Mesodermal cell (in vitro differentiated cells): Measurements from ENCODE around the gene MYO3B.
A peak's percentile ranks its signal among the peaks of the same experiment; 100 is the strongest.

ENCODE experiments used
- H3K27ac ChIP-seq: 2 replicates; pipeline ENCODE4 v1.7.0; 2013; ENCODE audit warnings: mild to moderate bottlenecking, low read depth, low read length, moderate library complexity; ENCODE audit not compliant: severe bottlenecking
- H3K36me3 ChIP-seq: 2 replicates; pipeline ENCODE4 v1.7.1; 2013; ENCODE audit warnings: mild to moderate bottlenecking, low read length, moderate library complexity; ENCODE audit not compliant: control insufficient read depth, insufficient read depth
- H3K4me1 ChIP-seq: one replicate; pipeline ENCODE4 v1.7.1; 2013; ENCODE audit warnings: mild to moderate bottlenecking, low read length; ENCODE audit not compliant: insufficient read depth, control insufficient read depth, poor library complexity, severe bottlenecking
- H3K4me3 ChIP-seq: 2 replicates; pipeline ENCODE4 v1.7.0; 2013; ENCODE audit warnings: low read length, control low read depth, mild to moderate bottlenecking; ENCODE audit not compliant: insufficient read depth, poor library complexity, severe bottlenecking; ENCODE audit errors: extremely low read depth
- H3K9me3 ChIP-seq: 2 replicates; pipeline ENCODE4 v1.7.1; 2013; ENCODE audit warnings: mild to moderate bottlenecking, low read length, moderate library complexity; ENCODE audit not compliant: control insufficient read depth
- WGBS, 2 experiments: methylation state at CpG; one replicate each; pipeline ENCODE4 v1.1.5; 2013; ENCODE audit warnings: missing lambda C conversion rate in 2 of 2; ENCODE audit not compliant: insufficient coverage in 2 of 2; 5-methylcytosine and 5-hydroxymethylcytosine counted together

Gene MYO3B

DNA sequence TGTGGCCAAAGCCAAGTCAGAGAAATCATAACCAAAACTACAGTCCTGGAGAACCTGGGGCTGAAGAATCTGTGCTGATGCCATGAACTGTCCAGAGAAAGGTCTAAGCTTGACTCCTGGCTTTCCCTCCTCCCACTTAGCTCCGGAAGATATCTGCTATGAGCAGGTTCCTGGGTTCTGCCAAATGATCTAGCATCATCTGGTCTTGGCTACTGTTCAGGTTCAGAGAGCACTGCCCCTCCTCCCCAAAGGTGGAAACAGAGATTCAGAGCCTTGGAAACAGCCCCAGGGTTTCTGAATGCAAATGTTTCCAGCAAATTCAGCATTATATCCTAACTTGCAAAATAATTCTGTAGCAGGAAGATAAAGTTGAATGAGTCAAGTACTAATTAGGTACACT lies 317.9 kb downstream of the MYO3B start:
- no peaks in the 10 kb centered on the region for H3K9me3 ChIP-seq

DNA sequence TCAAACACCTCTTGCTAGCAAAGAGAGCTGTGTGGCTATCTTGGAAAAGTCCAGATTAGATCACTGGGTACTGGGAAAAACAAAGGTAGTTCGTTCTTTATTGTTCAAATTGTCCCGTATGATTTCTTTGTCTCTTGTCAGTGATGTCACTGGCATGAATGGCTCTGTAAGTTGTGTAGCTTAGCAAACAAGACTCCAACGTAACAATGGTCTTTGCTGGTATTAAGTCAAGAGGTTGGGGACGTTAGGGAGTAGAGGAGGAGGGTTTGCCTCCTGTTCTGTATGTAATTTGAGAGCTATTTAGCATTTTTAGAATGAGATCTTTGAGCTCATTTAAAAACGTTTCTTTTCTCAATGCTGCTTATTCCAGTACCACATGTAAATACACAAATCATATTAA lies 320.7 kb downstream of the MYO3B start:
- Histone ChIP-seq H3K4me3 (no peak overlapping the region), H3K36me3 (no peaks in the 10 kb centered on the region), H3K4me1 (peaks cover 23% of the 10 kb centered on the region), H3K27ac (no peak overlapping the region), H3K9me3 (no peaks in the 10 kb centered on the region)
- WGBS, 2 experiments = 94% methylated on average over 2 of the region's 5 CpGs

More for the DNA sequence above, 317.9 kb downstream of the MYO3B start:
- Histone ChIP-seq H3K36me3 (no peaks in the 10 kb centered on the region), H3K4me3 (no peak overlapping the region), H3K4me1 (no peaks in the 10 kb centered on the region), H3K27ac (no peak overlapping the region)
- 71 to 100% methylated on average over 1 of the region's 1 CpG for WGBS, 2 experiments

DNA sequence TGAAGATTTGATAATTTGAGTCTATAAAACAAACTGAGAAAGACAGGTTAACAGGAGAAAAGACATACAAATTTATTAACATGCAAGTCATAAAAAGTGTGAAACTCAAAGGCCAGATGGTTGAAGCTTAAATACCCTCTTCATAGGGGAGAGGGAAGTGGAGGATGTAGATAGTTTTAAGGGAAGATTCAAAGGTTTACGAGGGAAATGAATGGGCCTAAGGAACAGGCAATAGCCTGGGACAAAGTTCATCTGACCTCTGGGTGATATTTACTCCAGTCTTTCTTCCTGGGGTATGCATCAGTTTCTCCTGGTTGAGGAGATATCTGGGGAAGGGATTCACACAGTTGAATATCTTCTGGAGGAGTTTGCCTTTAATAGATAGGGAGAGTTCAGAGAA lies 322.2 kb downstream of the MYO3B start:
- Histone ChIP-seq H3K4me1 (peaks cover 31% of the 10 kb centered on the region), H3K9me3 (no peaks in the 10 kb centered on the region), H3K36me3 (no peaks in the 10 kb centered on the region), H3K27ac (no peak overlapping the region), H3K4me3 (no peak overlapping the region)
- WGBS, 2 experiments = 89 to 100% methylated on average over 1 of the region's 1 CpG

DNA sequence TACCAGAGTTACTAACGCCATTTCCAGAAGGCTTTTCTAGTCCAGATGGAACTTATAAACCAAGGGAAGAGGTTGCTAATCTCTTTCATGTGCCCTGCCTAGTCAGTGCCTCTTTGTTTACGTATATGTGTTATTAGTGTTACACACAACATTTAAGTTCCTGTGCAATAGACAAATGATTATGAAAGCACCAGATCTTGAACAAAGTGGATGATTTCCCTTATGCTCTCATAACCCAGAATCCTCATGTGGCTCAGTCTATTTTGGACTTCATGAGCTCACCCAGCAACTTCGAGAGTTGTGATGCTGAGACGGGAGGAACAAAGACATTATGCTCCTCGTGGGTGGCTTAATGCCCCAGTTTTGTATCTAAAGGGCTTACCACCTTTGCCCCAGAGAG lies 322.8 kb downstream of the MYO3B start:
- WGBS, 2 experiments = 55 to 68% methylated on average over 3 to 4 of the region's 5 CpGs
- H3K27ac ChIP-seq = no peak overlapping the region
- no peaks in the 10 kb centered on the region for H3K36me3 ChIP-seq
- peaks cover 37% of the 10 kb centered on the region for H3K4me1 ChIP-seq
- no peaks in the 10 kb centered on the region for H3K9me3 ChIP-seq
- no peak overlapping the region for H3K4me3 ChIP-seq

DNA sequence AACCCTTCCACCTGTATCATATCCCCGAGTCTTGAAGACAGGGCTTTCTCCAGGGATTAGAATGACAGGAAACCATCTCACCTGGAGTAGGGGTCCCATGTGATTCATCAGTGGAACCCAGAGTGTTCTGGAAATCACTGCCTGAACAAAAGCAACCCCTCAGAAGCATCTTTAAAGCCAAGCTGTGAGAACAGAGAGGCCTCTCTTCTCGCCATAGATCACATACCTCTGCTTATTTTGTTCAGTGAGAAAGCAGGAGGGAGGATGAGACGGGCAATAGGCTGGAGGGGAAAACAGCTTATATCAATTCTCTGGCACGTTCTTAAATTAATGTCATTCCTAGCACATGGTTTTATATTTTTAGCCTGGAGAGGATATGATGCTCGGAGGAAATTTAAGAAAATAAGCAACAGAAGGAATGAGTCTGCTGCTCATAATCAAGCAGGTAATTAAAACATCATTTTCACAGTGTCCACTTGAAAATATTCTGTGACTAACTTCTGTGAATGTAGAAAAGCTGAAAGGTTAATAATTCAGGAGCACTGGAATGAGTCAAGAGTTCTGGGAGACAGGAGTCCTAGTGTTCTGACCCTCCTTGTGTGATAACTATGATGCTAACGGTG lies 323.6 kb downstream of the MYO3B start:
- H3K36me3 ChIP-seq = no peaks in the 10 kb centered on the region
- H3K4me3 ChIP-seq = no peak overlapping the region
- H3K9me3 ChIP-seq = no peaks in the 10 kb centered on the region
- peaks cover 45% of the 10 kb centered on the region for H3K4me1 ChIP-seq
- 86 to 91% methylated on average over 2 to 5 of the region's 6 CpGs for WGBS, 2 experiments
- H3K27ac ChIP-seq = no peak overlapping the region

DNA sequence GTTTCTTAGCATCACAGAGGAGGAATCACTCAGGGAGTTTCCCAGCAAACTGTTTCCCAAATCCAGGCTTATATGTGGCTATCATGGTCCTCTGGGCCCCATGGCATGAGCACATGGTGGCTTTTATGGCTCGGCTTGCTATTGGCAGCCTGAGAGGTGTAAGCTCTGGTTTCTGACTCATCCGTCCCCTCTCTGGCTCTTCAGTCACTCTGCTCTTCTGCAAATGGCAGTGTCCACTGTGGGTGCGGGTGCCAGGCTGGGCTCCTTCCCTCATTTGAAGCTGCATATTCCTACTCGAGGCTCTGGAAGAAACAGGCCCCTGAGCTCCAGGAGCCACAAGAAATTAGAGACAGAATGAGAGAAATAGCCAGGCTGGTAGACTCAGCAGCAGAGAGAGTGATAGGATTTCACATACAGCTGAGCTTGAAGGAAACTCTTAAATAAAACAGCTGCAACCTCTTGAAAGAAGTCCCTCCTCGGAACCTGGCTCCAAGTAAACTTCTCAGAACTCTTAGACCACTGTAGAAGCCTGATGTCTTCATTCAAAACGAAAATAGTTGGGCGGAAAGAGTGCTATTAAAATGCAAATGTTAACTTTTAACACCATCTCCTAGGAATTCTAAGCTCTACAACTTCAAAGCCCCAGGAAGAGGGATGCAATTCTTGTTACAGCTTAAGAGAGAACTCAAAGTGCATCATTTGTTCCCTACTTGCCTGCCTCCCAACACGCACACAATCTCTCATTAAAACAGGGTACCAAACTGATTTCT lies 324.6 kb downstream of the MYO3B start:
- Histone ChIP-seq H3K9me3 (no peaks in the 10 kb centered on the region), H3K4me3 (no peak overlapping the region), H3K27ac (peak overlapping the region; percentile 43), H3K36me3 (no peaks in the 10 kb centered on the region), H3K4me1 (peaks cover 51% of the 10 kb centered on the region)
- WGBS, 2 experiments = 17 to 25% methylated on average over 4 to 5 of the region's 8 CpGs

DNA sequence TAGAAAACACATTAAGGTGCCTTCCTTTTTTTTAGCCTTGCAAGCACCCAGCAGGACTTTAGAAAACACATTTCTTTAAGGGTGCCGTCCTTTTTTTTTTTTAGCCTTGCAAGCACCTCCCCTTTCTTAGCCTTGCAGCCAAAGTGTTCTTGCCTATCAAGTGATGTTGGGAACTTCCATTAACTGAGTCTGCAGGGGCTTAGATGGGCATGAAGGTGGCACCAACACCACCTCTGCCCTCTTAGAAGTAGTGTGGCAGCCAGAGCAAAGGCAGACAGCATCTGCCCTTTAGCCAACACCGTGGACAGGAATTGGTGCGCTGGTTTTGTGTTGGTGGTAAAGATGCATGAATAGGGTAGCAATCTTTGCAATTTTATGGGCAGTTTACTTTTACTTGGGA lies 325.6 kb downstream of the MYO3B start:
- no peaks in the 10 kb centered on the region for H3K36me3 ChIP-seq
- no peak overlapping the region for H3K4me3 ChIP-seq
- H3K27ac ChIP-seq = peak overlapping the region; percentile 95
- 20 to 25% methylated on average over 1 to 2 of the region's 3 CpGs for WGBS, 2 experiments
- H3K9me3 ChIP-seq = no peaks in the 10 kb centered on the region
- peaks cover 51% of the 10 kb centered on the region for H3K4me1 ChIP-seq

DNA sequence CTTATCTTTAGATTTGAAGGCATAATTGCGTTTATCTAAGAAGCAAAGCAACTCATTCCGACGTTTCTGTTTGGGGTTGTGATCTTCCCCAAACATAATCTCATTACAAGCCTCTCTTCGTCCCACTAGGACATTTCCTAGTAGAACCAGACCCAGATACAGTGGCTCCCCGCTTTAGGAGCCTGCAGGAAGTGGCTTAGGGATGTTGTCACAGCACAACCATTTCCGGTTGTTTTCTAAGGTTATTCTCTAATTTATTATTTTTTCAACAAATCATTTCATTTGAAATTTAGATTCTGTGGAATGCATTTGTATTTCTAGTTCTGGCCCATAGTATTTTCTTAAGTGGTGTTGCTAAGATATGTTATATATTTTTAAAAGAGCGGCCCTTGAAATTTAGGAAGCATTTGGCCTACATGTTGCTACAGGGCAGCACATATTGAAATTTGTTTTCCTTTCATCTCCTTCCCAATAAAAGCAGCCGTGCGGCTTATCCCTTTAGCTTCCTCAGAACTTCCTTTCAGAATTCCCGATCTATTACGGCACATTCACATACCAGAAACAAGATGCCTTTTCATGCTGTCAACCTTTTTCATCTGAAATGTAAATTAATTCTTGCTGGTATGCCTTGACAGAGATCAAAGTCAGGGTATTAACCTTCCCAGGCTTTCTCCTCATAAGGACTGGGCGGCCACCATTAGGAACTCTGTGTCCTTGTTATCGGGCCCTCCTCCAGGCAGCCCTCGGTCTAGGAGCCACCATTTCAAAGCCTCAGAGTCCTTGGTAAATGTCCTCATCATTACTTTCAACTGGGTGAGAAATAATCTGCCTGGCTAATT lies 326.2 kb downstream of the MYO3B start:
- no peaks in the 10 kb centered on the region for H3K36me3 ChIP-seq
- no peak overlapping the region for H3K4me3 ChIP-seq
- no peaks in the 10 kb centered on the region for H3K9me3 ChIP-seq
- WGBS, 2 experiments = 13 to 22% methylated on average over 7 to 11 of the region's 14 CpGs
- H3K4me1 ChIP-seq = peaks cover 51% of the 10 kb centered on the region
- H3K27ac ChIP-seq = peak overlapping the region; percentile 95

DNA sequence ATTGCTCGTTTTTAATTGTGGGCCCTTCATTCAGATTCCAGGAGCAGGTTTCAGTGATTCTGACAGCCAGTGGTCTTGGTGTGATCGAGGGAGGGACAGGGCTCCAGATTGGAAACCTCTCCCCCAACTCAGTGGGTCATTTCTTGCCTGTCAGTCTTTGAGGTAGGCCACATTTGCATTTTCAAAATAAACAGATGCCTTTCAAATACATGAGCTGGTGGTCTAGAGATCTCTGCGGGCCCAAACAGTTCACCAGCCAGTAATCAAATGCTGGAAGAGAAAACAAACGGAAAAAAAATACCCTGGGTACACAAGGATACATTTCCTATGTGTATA lies 326.8 kb downstream of the MYO3B start:
- 7% methylated on average over 2 of the region's 4 CpGs; no CpG with 5 or more reads in 1 of the 2 experiments for WGBS, 2 experiments
- no peaks in the 10 kb centered on the region for H3K9me3 ChIP-seq
- peak overlapping the region; percentile 95 for H3K27ac ChIP-seq

DNA sequence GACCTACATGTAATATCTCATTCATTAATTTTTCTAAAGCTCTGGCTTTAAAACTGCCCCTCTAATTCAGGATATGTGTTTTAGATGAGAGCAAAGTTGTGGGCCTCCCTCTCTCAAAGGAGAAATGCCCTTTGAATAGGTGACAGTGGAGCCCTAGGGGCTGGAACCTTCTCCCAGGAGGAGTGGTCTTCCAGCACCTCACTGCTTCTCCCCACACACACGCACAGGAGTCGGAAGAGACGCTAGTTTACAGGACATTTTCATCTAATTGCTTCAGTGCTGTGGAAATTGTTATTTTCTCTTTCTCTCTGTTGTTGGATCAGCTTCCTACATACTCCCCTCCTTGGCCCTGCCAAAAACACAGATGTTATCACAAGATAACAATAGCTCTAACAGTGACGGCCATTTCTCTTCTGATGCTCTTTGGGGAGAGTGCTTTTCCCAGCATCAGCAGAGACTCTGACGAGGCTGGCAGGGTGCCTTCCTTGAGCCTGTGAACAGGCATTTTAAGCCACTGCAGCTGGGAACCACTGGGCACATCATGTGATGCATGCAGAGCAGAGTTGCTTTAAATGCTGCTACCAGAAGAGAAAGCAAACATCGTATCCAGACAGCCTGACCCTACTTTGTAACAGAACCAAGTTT lies 327.8 kb downstream of the MYO3B start:
- peak overlapping the region; percentile 76 for H3K27ac ChIP-seq
- no peaks in the 10 kb centered on the region for H3K9me3 ChIP-seq
- H3K36me3 ChIP-seq = no peaks in the 10 kb centered on the region
- WGBS, 2 experiments = 21 to 52% methylated on average over 2 to 3 of the region's 6 CpGs
- peaks cover 51% of the 10 kb centered on the region for H3K4me1 ChIP-seq
- no peak overlapping the region for H3K4me3 ChIP-seq

More for the DNA sequence above, 326.8 kb downstream of the MYO3B start:
- no peaks in the 10 kb centered on the region for H3K36me3 ChIP-seq
- peaks cover 51% of the 10 kb centered on the region for H3K4me1 ChIP-seq
- H3K4me3 ChIP-seq = no peak overlapping the region
